Measurements from ENCODE around the gene CCNB1.
A peak's percentile ranks its signal among the peaks of the same experiment; 100 is the strongest.
"Not testable (repeated sequence)": the region's sequence is repeated elsewhere in the genome, so short reads cannot be mapped to it uniquely, and the experiment has no call there.

Gene CCNB1

GRCh38 chr5:69148981-69149675 lies 17.8 kb upstream of the CCNB1 start:
- no peak overlapping the region for H3K9ac ChIP-seq (ENCODE audit: low read depth, low read length)
- H3K9me3 ChIP-seq (replicated peaks; ENCODE audit: low read length), result no peaks in the 10 kb centered on the region
- no peak overlapping the region for H3K4me2 ChIP-seq (ENCODE audit: low read length)
- H3K4me3 ChIP-seq (ENCODE audit: low read length), result no peak overlapping the region
- H3K4me1 ChIP-seq (ENCODE audit: control insufficient read depth, insufficient read depth, low read length), result no peaks in the 10 kb centered on the region
- no peaks in the 10 kb centered on the region for H3K27me3 ChIP-seq (ENCODE audit: control insufficient read depth, insufficient read depth, low read length)
- no peaks in the 10 kb centered on the region for H3K36me3 ChIP-seq (ENCODE audit: insufficient read depth, low read length)

- no peak overlapping the region for H3K4me3 ChIP-seq (ENCODE audit: low read length)
- H3K9me3 ChIP-seq (replicated peaks; ENCODE audit: low read length), result no peaks in the 10 kb centered on the region
- H3K4me2 ChIP-seq (ENCODE audit: low read length), result no peak overlapping the region
- no peak overlapping the region for H3K9ac ChIP-seq (ENCODE audit: low read depth, low read length)
- H3K4me1 ChIP-seq (ENCODE audit: control insufficient read depth, insufficient read depth, low read length), result no peaks in the 10 kb centered on the region
- H3K36me3 ChIP-seq (ENCODE audit: insufficient read depth, low read length), result no peaks in the 10 kb centered on the region
- H3K27me3 ChIP-seq (ENCODE audit: control insufficient read depth, insufficient read depth, low read length), result no peaks in the 10 kb centered on the region
Measured at GRCh38 chr5:69149676-69150010, 17.3 kb upstream of the CCNB1 start.

GRCh38 chr5:69152731-69153130 lies 14.2 kb upstream of the CCNB1 start:
- H3K4me1 ChIP-seq (ENCODE audit: control insufficient read depth, insufficient read depth, low read length), result no peaks in the 10 kb centered on the region
- H3K9ac ChIP-seq (ENCODE audit: low read depth, low read length), result no peak overlapping the region
- no peak overlapping the region for H3K4me3 ChIP-seq (ENCODE audit: low read length)
- no peaks in the 10 kb centered on the region for H3K27me3 ChIP-seq (ENCODE audit: control insufficient read depth, insufficient read depth, low read length)
- no peaks in the 10 kb centered on the region for H3K9me3 ChIP-seq (replicated peaks; ENCODE audit: low read length)
- no peaks in the 10 kb centered on the region for H3K36me3 ChIP-seq (ENCODE audit: insufficient read depth, low read length)
- no peak overlapping the region for H3K4me2 ChIP-seq (ENCODE audit: low read length)

- H3K27me3 ChIP-seq (ENCODE audit: control insufficient read depth, insufficient read depth, low read length), result no peaks in the 10 kb centered on the region
- no peak overlapping the region for H3K4me2 ChIP-seq (ENCODE audit: low read length)
- H3K4me3 ChIP-seq (ENCODE audit: low read length), result no peak overlapping the region
- H3K9me3 ChIP-seq (replicated peaks; ENCODE audit: low read length), result no peaks in the 10 kb centered on the region
- H3K9ac ChIP-seq (ENCODE audit: low read depth, low read length), result no peak overlapping the region
- no peaks in the 10 kb centered on the region for H3K4me1 ChIP-seq (ENCODE audit: control insufficient read depth, insufficient read depth, low read length)
- H3K36me3 ChIP-seq (ENCODE audit: insufficient read depth, low read length), result no peaks in the 10 kb centered on the region
Measured at GRCh38 chr5:69156456-69156855, 10.5 kb upstream of the CCNB1 start.

- H3K4me2 ChIP-seq (ENCODE audit: low read length), result no peak overlapping the region
- no peaks in the 10 kb centered on the region for H3K4me1 ChIP-seq (ENCODE audit: control insufficient read depth, insufficient read depth, low read length)
- H3K36me3 ChIP-seq (ENCODE audit: insufficient read depth, low read length), result no peaks in the 10 kb centered on the region
- no peak overlapping the region for H3K4me3 ChIP-seq (ENCODE audit: low read length)
- no peak overlapping the region for H3K9ac ChIP-seq (ENCODE audit: low read depth, low read length)
- H3K9me3 ChIP-seq (replicated peaks; ENCODE audit: low read length), result no peaks in the 10 kb centered on the region
- H3K27me3 ChIP-seq (ENCODE audit: control insufficient read depth, insufficient read depth, low read length), result no peaks in the 10 kb centered on the region
Measured at GRCh38 chr5:69158039-69158438, 8.9 kb upstream of the CCNB1 start.

GRCh38 chr5:69160651-69161050 lies 6.3 kb upstream of the CCNB1 start:
- H3K9me3 ChIP-seq (replicated peaks; ENCODE audit: low read length), result no peaks in the 10 kb centered on the region
- H3K9ac ChIP-seq (ENCODE audit: low read depth, low read length), result no peak overlapping the region
- no peaks in the 10 kb centered on the region for H3K36me3 ChIP-seq (ENCODE audit: insufficient read depth, low read length)
- no peaks in the 10 kb centered on the region for H3K4me1 ChIP-seq (ENCODE audit: control insufficient read depth, insufficient read depth, low read length)
- H3K4me2 ChIP-seq (ENCODE audit: low read length), result no peak overlapping the region
- H3K27me3 ChIP-seq (ENCODE audit: control insufficient read depth, insufficient read depth, low read length), result no peaks in the 10 kb centered on the region
- H3K4me3 ChIP-seq (ENCODE audit: low read length), result no peak overlapping the region

GRCh38 chr5:69167493-69167855 lies 524 bp downstream of the CCNB1 start:
- H3K36me3 ChIP-seq (ENCODE audit: insufficient read depth, low read length), result peaks cover 5% of the 10 kb centered on the region
- H3K4me2 ChIP-seq (ENCODE audit: low read length), result peak overlapping the region; percentile 98
- peak overlapping the region; percentile 83 for H3K4me3 ChIP-seq (ENCODE audit: low read length)
- no peaks in the 10 kb centered on the region for H3K27me3 ChIP-seq (ENCODE audit: control insufficient read depth, insufficient read depth, low read length)
- no peaks in the 10 kb centered on the region for H3K9me3 ChIP-seq (replicated peaks; ENCODE audit: low read length)
- H3K4me1 ChIP-seq (ENCODE audit: control insufficient read depth, insufficient read depth, low read length), result peaks cover 15% of the 10 kb centered on the region
- H3K9ac ChIP-seq (ENCODE audit: low read depth, low read length), result peak overlapping the region; percentile 85

- H3K36me3 ChIP-seq (ENCODE audit: insufficient read depth, low read length), result peaks cover 5% of the 10 kb centered on the region
- peak overlapping the region; percentile 98 for H3K4me2 ChIP-seq (ENCODE audit: low read length)
- H3K9ac ChIP-seq (ENCODE audit: low read depth, low read length), result peak overlapping the region; percentile 85
- H3K27me3 ChIP-seq (ENCODE audit: control insufficient read depth, insufficient read depth, low read length), result no peaks in the 10 kb centered on the region
- peak overlapping the region; percentile 83 for H3K4me3 ChIP-seq (ENCODE audit: low read length)
- peaks cover 15% of the 10 kb centered on the region for H3K4me1 ChIP-seq (ENCODE audit: control insufficient read depth, insufficient read depth, low read length)
- H3K9me3 ChIP-seq (replicated peaks; ENCODE audit: low read length), result no peaks in the 10 kb centered on the region
Measured at GRCh38 chr5:69167929-69168328, 979 bp downstream of the CCNB1 start.

- Histone ChIP-seq H3K9me3 (replicated peaks; ENCODE audit: low read length) (no peaks in the 10 kb centered on the region), H3K9ac (ENCODE audit: low read depth, low read length) (no peak overlapping the region), H3K4me3 (ENCODE audit: low read length) (no peak overlapping the region), H3K36me3 (ENCODE audit: insufficient read depth, low read length) (peaks cover 14% of the 10 kb centered on the region), H3K27me3 (ENCODE audit: control insufficient read depth, insufficient read depth, low read length) (no peaks in the 10 kb centered on the region), H3K4me2 (ENCODE audit: low read length) (no peak overlapping the region), H3K4me1 (ENCODE audit: control insufficient read depth, insufficient read depth, low read length) (peaks cover 15% of the 10 kb centered on the region)
Measured at GRCh38 chr5:69170495-69170894, 3.5 kb downstream of the CCNB1 start.

GRCh38 chr5:69170969-69171368 lies 4.0 kb downstream of the CCNB1 start:
- Histone ChIP-seq H3K4me2 (ENCODE audit: low read length) (no peak overlapping the region), H3K9ac (ENCODE audit: low read depth, low read length) (no peak overlapping the region), H3K4me3 (ENCODE audit: low read length) (no peak overlapping the region), H3K9me3 (replicated peaks; ENCODE audit: low read length) (no peaks in the 10 kb centered on the region), H3K36me3 (ENCODE audit: insufficient read depth, low read length) (peaks cover 16% of the 10 kb centered on the region), H3K27me3 (ENCODE audit: control insufficient read depth, insufficient read depth, low read length) (no peaks in the 10 kb centered on the region), H3K4me1 (ENCODE audit: control insufficient read depth, insufficient read depth, low read length) (peaks cover 15% of the 10 kb centered on the region)

GRCh38 chr5:69181659-69182293 lies 14.8 kb downstream of the CCNB1 start:
- H3K4me2 ChIP-seq (ENCODE audit: low read length); H3K9ac ChIP-seq (ENCODE audit: low read depth, low read length); H3K9me3 ChIP-seq (replicated peaks; ENCODE audit: low read length); H3K4me1 ChIP-seq (ENCODE audit: control insufficient read depth, insufficient read depth, low read length); H3K27me3 ChIP-seq (ENCODE audit: control insufficient read depth, insufficient read depth, low read length); H3K4me3 ChIP-seq (ENCODE audit: low read length): not testable (repeated sequence)
- peaks cover 16% of the 10 kb centered on the region for H3K36me3 ChIP-seq (ENCODE audit: insufficient read depth, low read length)

GRCh38 chr5:69184621-69185020 lies 17.7 kb downstream of the CCNB1 start:
- Histone ChIP-seq H3K9me3 (replicated peaks; ENCODE audit: low read length) (no peaks in the 10 kb centered on the region), H3K4me3 (ENCODE audit: low read length) (no peak overlapping the region), H3K4me2 (ENCODE audit: low read length) (no peak overlapping the region), H3K36me3 (ENCODE audit: insufficient read depth, low read length) (no peaks in the 10 kb centered on the region), H3K4me1 (ENCODE audit: control insufficient read depth, insufficient read depth, low read length) (no peaks in the 10 kb centered on the region), H3K9ac (ENCODE audit: low read depth, low read length) (no peak overlapping the region), H3K27me3 (ENCODE audit: control insufficient read depth, insufficient read depth, low read length) (no peaks in the 10 kb centered on the region)

All from skeletal muscle satellite cell (primary cell).